GM18873 (cell line): ENCODE data around the gene ELF1.
"Not testable (repeated sequence)": the region's sequence is repeated elsewhere in the genome, so short reads cannot be mapped to it uniquely, and the experiment has no call there.

Experiments used
- ATAC-seq: cut with Tn5 transposase; IDR thresholded peaks from one replicate; pipeline ENCODE4 v1.9.1; 2021; ENCODE audit warnings: mild to moderate bottlenecking, moderate library complexity, moderate number of reproducible peaks; ENCODE audit not compliant: unreplicated experiment, low FRiP score

Gene ELF1

DNA sequence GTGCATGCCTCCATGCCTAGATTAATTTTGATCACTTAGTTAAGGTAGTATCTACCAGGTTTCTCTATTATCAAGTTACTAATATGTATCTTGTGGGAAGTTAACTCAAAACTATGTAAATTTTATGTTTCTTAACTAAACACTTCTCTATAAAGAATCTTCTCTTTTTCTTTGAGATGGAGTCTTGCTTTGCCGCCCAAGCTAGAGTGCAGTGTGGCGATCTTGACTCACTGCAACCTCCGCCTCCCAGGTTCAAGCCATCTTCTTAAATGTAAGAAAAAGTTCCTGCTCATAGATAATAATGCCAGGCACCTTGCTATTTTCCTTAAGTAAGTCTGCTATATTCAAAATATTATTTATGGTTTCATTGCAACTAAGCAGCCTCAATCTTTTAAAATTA lies 58.4 kb downstream of the ELF1 start:
- ATAC-seq: no peak

DNA sequence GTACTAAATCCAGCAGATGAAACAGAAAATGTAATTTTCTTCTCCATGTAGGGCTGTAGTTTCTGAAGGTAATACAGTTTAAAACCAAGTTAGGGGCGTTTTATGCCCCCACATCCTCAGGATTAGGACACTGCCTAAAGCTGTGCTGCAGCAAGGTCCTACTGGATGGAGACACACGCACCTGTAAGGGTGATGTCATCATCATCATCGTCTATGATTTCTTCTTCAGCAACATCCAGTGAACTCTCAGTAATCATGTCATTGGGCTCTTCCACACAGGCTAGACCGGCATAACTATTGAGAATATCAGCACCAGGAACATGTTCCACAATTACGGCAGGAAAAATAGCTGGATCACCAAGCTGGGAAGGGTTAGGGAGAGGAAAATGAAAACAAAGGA lies 60.5 kb downstream of the ELF1 start:
- no peak for ATAC-seq

DNA sequence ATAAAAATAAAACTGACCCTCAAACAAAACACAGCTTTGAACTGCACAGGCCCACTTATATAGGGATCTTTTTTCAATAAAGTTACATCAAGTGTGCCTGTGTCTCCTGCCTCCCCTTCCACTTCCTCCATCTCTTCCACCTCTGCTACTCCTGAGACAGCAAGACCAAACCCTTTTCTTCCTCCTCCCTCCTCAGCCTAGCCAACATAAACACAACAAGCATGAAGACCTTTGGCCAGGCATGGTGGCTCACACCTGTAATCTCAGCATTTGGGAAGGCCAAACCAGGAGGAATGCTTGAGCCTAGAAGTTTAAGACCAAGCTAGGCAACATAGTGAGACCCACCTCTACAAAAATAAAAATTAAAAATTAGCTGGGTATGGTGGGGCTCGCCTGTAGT lies 72.6 kb downstream of the ELF1 start:
- ATAC-seq: no peak

DNA sequence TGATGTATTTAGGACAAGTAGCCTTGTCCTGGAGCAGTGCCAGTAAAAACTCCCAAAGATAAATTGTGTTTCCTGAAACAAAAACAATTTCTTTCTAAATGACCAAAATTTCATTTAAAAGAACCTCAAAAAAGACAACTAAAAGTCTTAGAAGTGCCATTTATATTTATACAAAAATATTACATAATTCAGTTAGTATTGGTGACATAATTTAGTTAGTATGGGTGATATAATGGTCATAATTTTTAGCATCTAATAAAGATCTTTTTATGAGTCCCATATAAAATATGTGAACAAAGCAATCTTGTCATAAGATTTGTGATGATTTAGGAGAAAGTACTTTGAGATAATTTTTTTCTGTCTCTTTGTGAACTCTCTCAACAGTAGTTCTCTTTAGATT lies 76.0 kb downstream of the ELF1 start:
- ATAC-seq: no peak

DNA sequence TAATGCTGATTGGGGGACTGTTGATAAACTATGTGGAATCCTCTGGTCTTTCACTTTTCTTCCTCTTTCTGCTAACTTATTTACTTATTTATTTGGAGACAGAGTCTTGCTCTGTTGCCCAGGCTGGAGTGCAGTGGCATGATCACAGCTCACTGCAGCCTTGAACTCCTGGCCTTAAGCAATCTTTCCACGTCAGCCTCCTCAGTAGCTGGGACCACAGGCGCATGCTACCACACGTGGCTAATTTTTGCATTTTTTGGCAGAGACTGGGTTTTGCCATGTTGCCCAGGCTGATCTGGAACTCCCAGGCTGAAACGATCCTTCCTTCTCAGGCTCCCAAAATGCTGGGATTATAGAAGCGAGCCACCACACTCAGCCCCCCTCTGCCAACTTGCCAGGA lies 77.5 kb downstream of the ELF1 start:
- ATAC-seq: no peak

DNA sequence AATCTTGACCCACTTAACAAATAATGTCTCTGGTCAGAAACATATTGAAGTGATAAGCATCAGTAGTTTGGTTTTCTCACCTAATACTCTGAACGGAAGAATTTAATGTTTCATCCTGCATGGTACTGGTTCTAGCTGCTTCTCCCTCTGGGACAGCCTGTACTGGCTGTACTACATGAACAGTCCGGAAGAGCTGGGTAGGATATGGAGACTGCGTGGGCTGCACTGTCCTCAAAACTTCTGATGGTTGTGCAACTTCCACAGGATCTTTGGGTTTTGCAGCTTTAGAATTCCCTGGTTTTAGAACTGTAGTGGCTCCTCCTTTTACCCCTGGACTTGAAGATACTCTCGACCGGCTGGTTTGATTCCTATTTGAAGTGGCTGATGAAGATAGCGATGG lies 78.3 kb downstream of the ELF1 start:
- no peak for ATAC-seq

DNA sequence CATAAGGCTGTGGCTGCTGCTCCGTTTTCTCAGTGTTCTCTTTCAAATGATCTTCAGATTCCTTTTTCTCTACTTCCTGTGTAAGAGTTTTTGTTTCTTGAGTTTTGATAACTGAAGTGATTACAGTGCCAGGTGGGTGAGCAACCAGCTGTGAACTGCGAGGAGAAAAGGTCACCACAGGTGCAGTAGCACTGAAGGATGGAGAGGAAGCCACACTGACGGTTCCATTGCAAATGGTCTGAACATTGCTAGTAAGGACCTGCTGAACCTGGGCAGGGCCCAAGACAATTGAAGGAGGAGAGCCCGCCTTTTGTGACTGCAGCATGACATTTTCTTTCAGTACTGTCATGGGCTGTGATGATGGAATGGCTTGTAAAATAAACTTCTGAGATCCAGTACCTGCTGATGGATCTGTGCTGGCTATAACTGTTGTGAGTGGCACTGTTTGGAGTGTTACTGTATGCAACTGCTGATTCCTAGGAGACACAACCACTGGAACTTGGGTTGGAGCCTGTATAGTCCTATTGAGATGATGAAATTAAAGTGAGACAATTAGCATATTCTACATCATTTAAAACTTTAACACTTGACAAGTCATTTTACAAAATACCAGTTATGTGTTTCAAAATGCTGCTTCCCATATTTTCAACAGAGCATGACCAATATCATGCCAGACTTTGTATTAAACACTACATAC lies 85.5 kb downstream of the ELF1 start:
- no peak for ATAC-seq

DNA sequence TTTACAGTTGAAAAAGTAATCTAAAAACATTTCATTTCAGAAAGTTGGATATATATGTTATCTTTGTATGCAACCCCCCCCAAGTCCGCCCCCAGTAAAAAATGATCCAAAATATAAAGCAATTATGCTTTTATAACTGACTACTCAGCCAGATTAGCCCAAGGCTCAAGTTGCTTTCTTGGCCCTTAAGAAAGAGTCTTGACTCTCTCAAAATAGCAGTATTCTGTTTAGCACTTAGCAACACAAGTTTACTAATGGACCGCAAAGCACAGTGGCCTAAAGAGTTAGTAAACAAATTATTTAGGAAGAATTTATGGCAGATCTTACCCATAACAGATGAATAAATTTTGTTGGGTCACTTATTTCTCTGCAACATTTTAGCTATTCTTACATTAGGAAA lies 86.9 kb downstream of the ELF1 start:
- ATAC-seq: no peak

DNA sequence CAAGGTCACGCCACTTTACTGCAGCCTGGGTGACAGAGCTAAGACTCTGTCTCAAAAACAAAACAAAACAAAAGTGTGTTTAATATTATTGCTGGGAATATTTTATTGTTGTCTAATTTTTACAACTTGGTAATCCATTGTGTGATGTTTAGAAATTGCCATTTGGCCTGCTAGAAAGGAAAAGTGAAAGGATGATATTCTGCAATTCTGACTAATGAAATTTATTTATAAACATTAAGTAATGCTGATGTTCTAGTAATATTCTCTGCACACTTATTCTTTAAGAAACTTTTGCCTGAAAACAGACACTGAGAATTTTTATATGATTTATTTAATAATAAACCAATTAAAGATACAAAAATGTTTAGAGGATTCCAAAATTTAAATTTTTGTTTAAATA lies 87.4 kb downstream of the ELF1 start:
- ATAC-seq: no peak

DNA sequence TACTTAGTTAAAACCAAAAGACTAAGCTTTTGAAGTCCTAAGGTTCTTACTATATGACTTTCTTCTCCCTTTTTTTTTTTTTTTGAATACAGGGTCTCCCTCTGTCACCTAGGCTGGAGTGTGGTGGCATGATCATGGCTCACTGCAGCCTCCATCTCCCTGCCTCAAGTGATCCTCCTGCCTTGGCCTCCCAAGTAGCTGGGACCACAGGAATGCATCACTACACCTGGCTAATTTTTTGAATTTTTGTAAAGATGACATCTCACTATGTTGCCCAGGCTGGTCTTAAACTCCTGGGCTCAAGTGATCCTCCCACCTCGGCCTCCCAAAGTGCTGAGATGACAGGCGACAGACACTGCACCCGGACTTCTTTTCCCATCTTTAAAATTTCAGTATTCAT lies 89.2 kb downstream of the ELF1 start:
- ATAC-seq: not testable (repeated sequence)

DNA sequence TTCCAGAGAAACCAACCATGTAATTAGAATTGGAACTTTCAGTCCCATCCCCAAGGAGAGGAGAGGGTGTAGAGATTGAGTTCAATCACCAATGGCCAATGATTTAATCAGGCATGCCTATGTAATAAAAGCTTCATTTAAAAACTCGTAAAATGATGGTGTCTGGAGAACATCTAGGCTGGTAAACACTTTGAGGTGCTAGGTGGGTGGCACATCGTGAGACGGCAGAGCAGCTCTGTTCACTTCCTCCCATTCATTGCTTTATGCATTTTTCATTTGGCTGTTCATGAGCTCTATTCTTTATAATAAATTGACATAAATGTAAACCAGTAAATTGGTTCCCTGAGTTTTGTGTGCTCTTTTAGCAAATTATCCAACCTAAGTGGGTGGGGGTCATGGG lies 90.1 kb downstream of the ELF1 start:
- ATAC-seq: no peak

DNA sequence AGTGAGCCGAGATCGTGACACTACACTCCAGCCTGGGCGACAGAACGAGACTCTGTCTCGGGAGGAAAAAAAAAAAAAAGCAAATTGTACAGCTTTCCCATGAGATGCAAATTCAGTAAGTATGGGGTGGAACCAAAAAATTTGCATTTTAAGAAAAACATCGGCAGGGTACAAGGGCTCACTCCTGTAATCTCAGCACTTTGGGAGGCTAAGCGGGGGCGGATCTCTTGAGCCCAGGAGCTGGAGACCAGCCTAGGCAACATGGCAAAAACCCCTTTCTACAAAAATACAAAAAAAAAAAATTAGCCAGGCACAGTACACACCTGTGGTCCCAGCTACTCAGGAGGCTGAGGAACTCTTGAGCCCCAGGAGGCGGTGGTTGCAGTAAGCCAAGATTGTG lies 91.2 kb downstream of the ELF1 start:
- ATAC-seq: no peak

DNA sequence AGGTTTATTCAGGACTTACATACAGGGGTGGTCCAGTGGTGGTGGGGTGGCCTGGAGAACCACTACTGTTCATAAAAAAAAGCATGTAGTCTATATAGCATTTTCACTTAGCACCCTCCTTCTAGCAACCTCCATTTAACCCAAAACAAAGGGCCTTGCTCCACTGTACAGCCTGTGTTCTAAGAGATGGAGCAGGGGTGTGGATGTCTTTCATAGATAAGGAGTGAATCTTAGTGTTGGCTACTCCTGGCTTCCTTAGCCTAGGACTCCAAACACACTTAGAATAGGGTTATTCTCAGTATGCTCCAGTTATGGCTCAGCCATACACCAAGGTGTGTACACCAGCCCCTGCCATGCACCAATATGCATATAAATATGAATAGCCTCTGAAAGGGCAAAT lies 95.2 kb downstream of the ELF1 start:
- ATAC-seq: no peak

DNA sequence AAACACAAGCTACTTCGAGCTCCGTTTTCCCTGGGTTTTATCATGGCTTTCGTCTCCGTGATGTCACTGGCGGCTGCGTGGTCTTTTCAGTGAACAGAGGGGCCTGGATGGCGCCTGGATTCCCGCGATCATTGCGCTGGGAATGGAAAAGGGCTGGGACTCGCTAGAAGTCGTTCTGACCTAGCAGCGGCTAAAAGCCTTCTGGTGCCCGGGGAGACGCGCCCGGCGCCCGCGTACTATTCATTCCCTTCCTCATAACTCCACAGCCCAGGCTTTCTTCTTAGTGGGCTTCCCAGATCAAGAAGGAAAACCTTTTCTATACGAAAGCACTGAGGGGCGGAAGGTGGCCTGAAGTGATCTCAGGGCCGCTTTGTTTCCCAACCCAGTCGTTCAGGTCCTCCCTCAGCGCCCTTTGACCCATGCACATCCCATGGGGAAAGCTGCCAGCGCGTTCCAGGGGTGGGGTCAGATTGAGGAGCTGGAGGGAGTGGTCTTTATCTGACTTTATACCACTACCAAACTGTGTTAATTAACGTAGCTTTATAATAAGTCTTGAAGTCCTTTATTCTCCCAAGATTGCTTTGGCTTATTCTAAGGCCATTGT lies 96.6 kb downstream of the ELF1 start:
- ATAC-seq: no peak

DNA sequence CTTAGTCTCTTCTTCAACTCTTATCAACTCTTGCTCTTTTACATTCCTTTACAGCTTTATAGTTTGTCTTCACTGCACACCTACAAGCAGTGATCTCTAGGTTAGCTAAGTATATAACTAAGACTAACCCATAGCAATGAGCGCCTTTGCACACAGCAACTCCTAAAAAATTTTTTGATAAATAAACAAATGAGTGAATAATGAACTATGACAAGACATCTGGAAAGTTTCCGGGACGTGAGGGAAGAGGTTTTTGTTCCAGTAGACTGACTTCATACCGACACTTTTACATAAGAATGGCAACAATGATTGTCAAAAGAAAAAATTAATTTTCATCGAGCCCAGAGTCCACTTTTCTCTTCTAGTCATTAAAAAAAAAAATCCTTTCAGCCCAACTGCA lies 98.3 kb downstream of the ELF1 start:
- no peak for ATAC-seq

DNA sequence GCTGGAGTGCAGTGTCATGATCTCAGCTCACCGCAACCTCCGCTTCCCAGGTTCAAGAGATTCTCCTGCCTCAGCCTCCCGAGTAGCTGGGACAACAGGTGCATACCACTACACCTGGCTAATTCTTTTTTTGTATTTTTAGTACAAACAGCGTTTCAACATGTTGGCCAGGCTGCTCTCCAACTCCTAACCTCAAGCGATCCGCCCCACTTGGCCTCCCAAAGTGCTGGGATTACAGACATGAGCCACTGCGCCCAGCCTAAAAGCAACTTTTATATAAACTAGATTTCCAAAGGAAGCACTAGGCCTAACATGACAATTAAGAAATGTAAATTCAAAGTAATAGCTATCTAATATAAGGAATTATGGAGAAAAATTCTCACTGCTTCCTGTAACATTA lies 99.2 kb downstream of the ELF1 start:
- ATAC-seq: not testable (repeated sequence)

DNA sequence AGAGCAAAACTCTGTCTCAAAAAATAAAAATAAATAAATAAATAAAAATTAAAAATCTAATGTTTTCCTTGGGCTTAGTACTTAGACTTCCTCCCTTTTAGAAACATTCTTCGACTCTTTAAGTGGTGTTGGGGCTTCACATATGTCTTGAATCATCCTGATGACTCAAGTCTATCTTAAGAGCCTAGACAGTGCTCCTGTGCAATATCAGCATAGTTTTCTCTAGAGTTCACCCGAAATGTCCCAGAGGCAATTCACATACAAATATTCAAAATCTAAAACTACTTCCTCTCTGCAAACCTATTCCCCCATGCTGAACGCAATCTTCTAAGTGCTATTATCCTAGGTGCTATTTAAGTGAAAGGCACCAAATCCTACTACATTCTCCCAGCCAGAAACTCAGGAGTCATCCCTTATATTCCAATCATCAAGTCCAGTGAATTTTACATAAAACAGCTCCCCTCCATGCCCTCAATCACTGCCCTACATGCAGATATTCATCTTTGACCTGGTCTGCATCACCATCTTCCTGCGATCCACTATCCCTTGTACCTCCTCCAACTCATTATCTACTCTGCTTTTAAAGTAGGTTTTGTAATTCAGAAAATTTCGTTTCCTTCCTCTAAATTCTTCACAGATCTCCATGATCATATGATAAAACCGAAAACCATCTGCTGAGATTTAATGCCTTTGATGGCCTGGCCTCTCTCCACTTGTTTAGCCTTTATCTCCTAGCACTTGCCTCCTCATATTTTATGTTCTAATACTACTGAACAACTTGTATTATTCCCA lies 102.7 kb downstream of the ELF1 start:
- no peak for ATAC-seq

DNA sequence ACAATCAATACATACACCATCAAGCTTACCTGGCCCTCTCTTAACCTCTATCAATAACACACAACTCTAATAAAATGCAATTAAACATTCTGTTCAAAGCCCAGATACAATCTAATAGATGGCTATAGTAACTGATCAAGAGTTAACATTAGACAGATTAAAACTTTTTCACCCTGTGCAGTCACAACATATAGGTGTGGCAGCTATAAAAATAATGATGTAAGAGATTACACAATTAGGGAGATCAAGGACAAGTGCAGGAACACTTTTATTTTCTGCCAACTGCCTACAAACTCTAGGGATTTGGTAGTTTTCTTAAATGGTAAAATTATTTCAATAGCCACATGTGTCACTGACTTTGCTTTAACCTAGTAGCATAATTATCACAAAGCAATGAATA lies 104.3 kb downstream of the ELF1 start:
- ATAC-seq: not testable (repeated sequence)

DNA sequence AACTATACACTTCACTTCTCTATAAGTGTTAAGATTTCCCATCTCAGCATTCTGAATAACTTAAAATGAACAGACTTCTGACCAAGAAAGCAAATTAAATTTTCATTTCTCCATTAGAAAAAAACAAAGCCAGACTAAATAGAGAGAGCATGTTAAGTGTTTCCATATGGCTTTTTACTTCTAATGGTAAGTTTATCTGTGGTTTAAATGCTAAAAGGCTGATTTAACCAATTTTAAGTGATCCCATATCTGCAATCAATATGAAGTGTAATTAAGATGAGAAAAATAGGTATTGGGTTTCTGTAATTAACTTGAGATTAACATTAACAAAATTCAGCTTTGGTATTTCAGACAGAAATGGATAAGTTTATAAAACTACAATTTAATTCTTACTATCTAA lies 107.8 kb downstream of the ELF1 start:
- no peak for ATAC-seq

DNA sequence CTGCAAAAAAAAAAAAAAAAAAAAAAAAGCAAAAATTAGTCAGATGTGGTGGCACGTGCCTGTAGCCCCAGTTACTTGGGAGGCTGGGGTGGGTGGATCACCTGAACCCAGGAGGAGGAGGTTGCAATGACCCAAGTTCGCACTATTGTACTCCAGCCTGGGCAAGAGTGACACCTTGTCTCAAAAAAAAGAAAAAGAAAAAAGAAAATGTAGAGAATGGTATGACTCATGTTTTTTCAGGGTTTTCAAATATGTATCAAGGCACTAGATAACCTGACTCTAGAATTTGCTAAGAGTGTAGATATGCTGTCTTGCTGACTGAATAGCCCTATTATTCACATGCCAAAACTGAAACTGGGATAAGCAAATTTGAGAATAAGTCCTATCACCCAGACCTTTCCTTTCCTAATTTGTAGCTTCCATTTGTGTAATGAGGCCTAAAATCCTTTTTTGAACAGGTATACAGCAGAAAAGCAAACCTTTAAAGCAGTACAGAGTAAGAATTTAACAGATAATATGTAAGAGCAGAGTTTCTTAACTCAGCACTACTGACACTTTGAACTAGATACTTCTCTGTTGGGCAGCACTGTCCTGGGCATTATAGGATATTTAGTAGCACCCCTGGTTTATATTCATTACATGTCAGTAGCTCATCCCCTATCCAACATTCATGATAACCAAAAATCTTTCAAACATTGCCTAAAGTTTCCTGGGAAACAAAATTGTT lies 108.6 kb downstream of the ELF1 start:
- ATAC-seq: no peak

DNA sequence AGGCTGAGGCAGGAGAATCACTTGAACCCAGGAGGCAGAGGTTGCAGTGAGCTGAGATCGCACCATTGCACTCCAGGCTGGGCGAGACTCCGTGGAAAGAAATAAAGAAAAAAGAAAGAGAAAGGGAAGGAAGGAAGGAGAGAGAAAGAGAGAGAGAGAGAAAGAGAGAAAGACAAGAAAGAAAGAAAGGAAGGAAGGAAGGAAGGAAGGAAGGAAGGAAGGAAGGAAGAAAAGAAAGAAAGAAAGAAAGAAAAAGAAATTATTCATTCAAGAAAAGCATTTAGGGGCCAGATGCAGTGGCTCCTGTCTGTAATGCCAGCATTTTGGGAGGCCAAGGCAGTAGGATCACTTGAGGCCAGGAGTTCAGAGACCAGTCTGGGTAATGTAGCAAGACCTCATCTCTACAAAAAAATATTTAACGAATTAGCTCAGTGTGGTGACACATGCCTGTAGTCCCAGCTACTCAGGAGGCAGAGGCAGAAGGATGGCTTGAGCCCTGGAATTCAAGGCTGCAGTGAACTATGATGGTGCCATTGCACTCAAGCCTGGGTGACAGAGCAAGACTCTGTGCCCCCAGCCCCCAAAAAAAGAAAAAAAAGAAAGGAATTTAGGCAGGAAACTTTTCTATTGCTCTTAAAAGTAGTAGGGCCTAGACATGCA lies 109.4 kb downstream of the ELF1 start:
- ATAC-seq: not testable (repeated sequence)
